HCT116 (cell line): Measurements from ENCODE around the gene P2RY14. TPM values are rescaled to one million over a fixed set of nuclear protein-coding genes. Genes with fewer than 3 reads are reported as not detected.

Experiments
- ATAC-seq: fragments of 200-7000 bp; cut with Tn5 transposase; 2 replicates; pipeline ENCODE4 v1.9.1; 2020; ENCODE audit warnings: mild to moderate bottlenecking, moderate library complexity
- BruUV-seq: library from RNA; stranded (reverse); fragments of 400-500 nt; replicated peaks from 2 replicates; lab custom pipeline; 2021; lab: Mats Ljungman, UMichigan
- CTCF ChIA-PET: fragments of 300-600 bp; sonication (Branson Sonifier 250); formaldehyde crosslinking; loops from one replicate; lab custom pipeline; 2021; ENCODE audit warnings: antibody characterized with exemption; lab: Charles Lee
- POLR2A ChIA-PET: fragments of 300-600, 350-600 bp; sonication (Branson Sonifier 250); formaldehyde crosslinking; loops from one replicate; lab custom pipeline; 2021; ENCODE audit warnings: antibody characterized with exemption; lab: Charles Lee
- RAD21 ChIA-PET, 2 experiments: fragments of 300-600 bp; sonication (Branson Sonifier 250); formaldehyde crosslinking; loops; one replicate each; lab custom pipeline; 2023; ENCODE audit warnings: low total read pairs in 2 of 2; ENCODE audit not compliant: uncharacterized antibody in 2 of 2, unreplicated experiment in 2 of 2, low non-redundant PET in 1 of 2; lab: Charles Lee
- DNase-seq: peaks from one replicate; pipeline ENCODE4 v3.0.0-alpha.2; 2010; ENCODE audit warnings: low read depth, low spot score
- H2AFZ ChIP-seq: fragments of 200-600 bp; shearing (Covaris generic), sonication (generic); 2 replicates; pipeline ENCODE4 v1.6.1; 2017; ENCODE audit warnings: low read depth, mixed run types, mixed read lengths, antibody characterized with exemption, low read length; ENCODE audit not compliant: poor library complexity, severe bottlenecking
- H3K27ac ChIP-seq: 2 replicates; pipeline ENCODE4 v1.5.1; 2012; ENCODE audit warnings: low read depth, low read length
- H3K27me3 ChIP-seq: fragments of 200-600 bp; sonication (generic); 2 replicates; pipeline ENCODE4 v1.6.1; 2016; ENCODE audit warnings: mixed run types, low read length, mixed read lengths; ENCODE audit not compliant: insufficient read depth
- H3K36me3 ChIP-seq, 2 experiments: fragments of 200-500 bp in 1 of 2; fragments of 200-600 bp in 1 of 2; sonication (Bioruptor generic) in 1 of 2; sonication (generic) in 1 of 2; 2 replicates each; pipeline versions ENCODE4 v1.5.1 to v1.6.1; 2014 to 2016; ENCODE audit warnings: low read length in 2 of 2, inconsistent platforms in 1 of 2, mixed read lengths in 1 of 2, mixed run types in 1 of 2; ENCODE audit not compliant: insufficient read depth in 2 of 2, control insufficient read depth in 1 of 2
- H3K4me1 ChIP-seq, 2 experiments: fragments of 200-600 bp in 1 of 2; sonication (generic) in 1 of 2; 2 replicates each; pipeline versions ENCODE4 v1.5.1 to v1.6.1; 2012 to 2017; ENCODE audit warnings: low read length in 2 of 2, inconsistent platforms in 1 of 2, mild to moderate bottlenecking in 1 of 2, mixed read lengths in 1 of 2, mixed run types in 1 of 2, moderate library complexity in 1 of 2; ENCODE audit not compliant: insufficient read depth in 2 of 2, control insufficient read depth in 1 of 2
- H3K4me2 ChIP-seq: fragments of 200-600 bp; sonication (generic); 2 replicates; pipeline ENCODE4 v1.6.1; 2017; ENCODE audit warnings: mixed run types, low read length, mixed read lengths
- H3K4me3 ChIP-seq, 2 experiments: fragments of 200-600 bp in 1 of 2; sonication (generic) in 1 of 2; replicated peaks in 1 of 2; 2 replicates each; pipeline ENCODE4 v1.5.1; 2011 to 2016; ENCODE audit warnings: low read length in 2 of 2, control low read depth in 1 of 2, low read depth in 1 of 2, mild to moderate bottlenecking in 1 of 2, mixed read lengths in 1 of 2, mixed run types in 1 of 2
- H3K79me2 ChIP-seq: fragments of 200-600 bp; sonication (generic); 2 replicates; pipeline ENCODE4 v1.6.1; 2017; ENCODE audit warnings: mild to moderate bottlenecking, mixed run types, low read length, moderate library complexity, mixed read lengths; ENCODE audit not compliant: insufficient read depth
- H3K9ac ChIP-seq: fragments of 200-600 bp; sonication (generic); 2 replicates; pipeline ENCODE4 v1.6.1; 2016; ENCODE audit warnings: low read length, mixed read lengths
- H3K9me2 ChIP-seq: fragments of 200-600 bp; sonication (generic), shearing (Covaris generic); 2 replicates; pipeline ENCODE4 v1.6.1; 2017; ENCODE audit warnings: mixed run types, mild to moderate bottlenecking, moderate library complexity; ENCODE audit not compliant: insufficient read depth
- H3K9me3 ChIP-seq, 2 experiments: fragments of 200-500 bp in 1 of 2; fragments of 200-600 bp in 1 of 2; sonication (Bioruptor generic) in 1 of 2; sonication (generic) in 1 of 2; 2 replicates each; pipeline ENCODE4 v1.6.1; 2014 to 2017; ENCODE audit warnings: low read length in 2 of 2, mixed read lengths in 2 of 2, inconsistent platforms in 1 of 2, low read depth in 1 of 2, mild to moderate bottlenecking in 1 of 2, mixed run types in 1 of 2, moderate library complexity in 1 of 2; ENCODE audit not compliant: control insufficient read depth in 1 of 2, insufficient read depth in 1 of 2
- H4K20me1 ChIP-seq: fragments of 200-600 bp; sonication (generic), shearing (Covaris generic); 2 replicates; pipeline ENCODE4 v1.6.1; 2017; ENCODE audit warnings: mixed run types, mild to moderate bottlenecking, moderate library complexity; ENCODE audit not compliant: insufficient read depth
- CEBPB ChIP-seq: IDR thresholded peaks from 2 replicates; pipeline ENCODE4 v1.6.1; 2012; ENCODE audit warnings: low read depth
- ELF1 ChIP-seq: IDR thresholded peaks from 2 replicates; pipeline ENCODE4 v1.6.1; 2012; ENCODE audit warnings: low read depth, borderline replicate concordance
- EZH2 ChIP-seq: fragments of 200-600 bp; sonication (generic); IDR thresholded peaks from 2 replicates; pipeline ENCODE4 v1.6.1; 2017; ENCODE audit warnings: antibody characterized with exemption, mixed run types
- JUND ChIP-seq: IDR thresholded peaks from 2 replicates; pipeline ENCODE4 v1.6.1; 2012
- POLR2A ChIP-seq: IDR thresholded peaks from 2 replicates; pipeline ENCODE4 v1.7.0; 2011; ENCODE audit warnings: borderline replicate concordance; ENCODE audit not compliant: insufficient read depth, insufficient read length; ENCODE audit errors: extremely low read depth
- RAD21 ChIP-seq: IDR thresholded peaks from 2 replicates; pipeline ENCODE4 v1.6.1; 2012; ENCODE audit warnings: low read depth, mild to moderate bottlenecking
- SIN3A ChIP-seq: IDR thresholded peaks from 2 replicates; pipeline ENCODE4 v1.6.1; 2012; ENCODE audit warnings: low read depth
- SP1 ChIP-seq: IDR thresholded peaks from 2 replicates; pipeline ENCODE4 v1.6.1; 2012; ENCODE audit warnings: low read depth
- SRF ChIP-seq: IDR thresholded peaks from 2 replicates; pipeline ENCODE4 v1.6.1; 2012; ENCODE audit warnings: low read depth
- YY1 ChIP-seq: IDR thresholded peaks from 2 replicates; pipeline ENCODE4 v1.6.1; 2011; ENCODE audit warnings: low read length, low read depth, moderate library complexity, mild to moderate bottlenecking; ENCODE audit not compliant: insufficient replicate concordance; ENCODE audit errors: extremely low read depth
- ZFX ChIP-seq: fragments of 450-650 bp; IDR thresholded peaks from 2 replicates; pipeline ENCODE4 v1.6.1; 2017
- intact Hi-C: fragments of 100-400 bp; cut with micrococcal nuclease; formaldehyde crosslinking; loops from 2 replicates; pipeline ENCODE4 v1.10.0; 2022
- total RNA-seq: library from RNA; stranded (reverse); gene quantifications from one replicate; pipeline ENCODE4 v1.2.1, GENCODE V29; 2021; ENCODE audit not compliant: unreplicated experiment
- TF ChIP-seq, protein P1 (sequence below): IDR thresholded peaks from 2 replicates; pipeline ENCODE4 v1.6.1; 2012; ENCODE audit warnings: low read depth
- TF ChIP-seq, protein P2 (sequence below): IDR thresholded peaks from 2 replicates; pipeline ENCODE4 v1.6.1; 2012

P2RY14 gene
- total RNA-seq, 1 experiment from 2014 or later = not detected

DNA sequence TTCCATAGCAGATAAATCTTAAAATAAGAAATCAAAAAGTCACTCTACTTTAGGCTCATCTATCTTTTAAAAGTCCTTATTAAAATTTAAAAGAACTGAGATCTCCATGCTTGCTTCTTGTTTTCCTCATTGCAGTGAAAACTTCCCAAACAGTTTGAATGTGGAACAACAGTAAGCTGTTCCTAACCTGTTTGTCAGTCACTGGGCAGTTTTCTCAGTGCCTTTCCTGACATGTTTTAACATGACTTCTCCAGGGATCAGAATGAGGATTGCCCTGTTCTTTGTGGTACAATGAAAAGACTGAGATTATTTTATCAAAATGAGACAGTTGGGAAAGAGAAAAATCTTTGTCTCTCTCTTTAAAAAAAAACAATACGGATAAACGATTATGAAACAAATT, 37.5 kb upstream of the P2RY14 start:
- no peak overlapping the region for H2AFZ ChIP-seq
- no TSS peak for BruUV-seq
- ChIA-PET CTCF (interaction anchor here (1.5 kb wide), 1 partner anchor 12 kb away, joined by 10 read pairs; no protein-coding TSS in a partner anchor), RAD21 (no interaction called here), POLR2A (interaction anchor here (1.4 kb wide), 1 partner anchor 10 kb away, joined by 9 read pairs; no protein-coding TSS in a partner anchor)
- no peaks in the 10 kb centered on the region for H4K20me1 ChIP-seq
- no peaks in the 10 kb centered on the region for H3K9me3 ChIP-seq
- peak overlapping the region; percentile 77 for H3K4me2 ChIP-seq
- H3K36me3 ChIP-seq = no peaks in the 10 kb centered on the region
- DNase-seq (no peak), ATAC-seq (no peak)
- H3K4me1 ChIP-seq = peaks cover 44 to 52% of the 10 kb centered on the region in 2 experiments
- H3K79me2 ChIP-seq = no peaks in the 10 kb centered on the region
- intact Hi-C loops = loop anchor here (1.0 kb wide), 1 partner anchor 11 kb away; no protein-coding TSS in a partner anchor
- TF ChIP-seq SRF (no peak), SIN3A (no peak), CEBPB (no peak), EZH2 (no peak), YY1 (no peak), SP1 (no peak), JUND (no peak), POLR2A (no peak), ZFX (no peak), RAD21 (no peak), ELF1 (no peak; the same call in 1 of the 2 replicates)
- TF ChIP-seq, protein P1, sequence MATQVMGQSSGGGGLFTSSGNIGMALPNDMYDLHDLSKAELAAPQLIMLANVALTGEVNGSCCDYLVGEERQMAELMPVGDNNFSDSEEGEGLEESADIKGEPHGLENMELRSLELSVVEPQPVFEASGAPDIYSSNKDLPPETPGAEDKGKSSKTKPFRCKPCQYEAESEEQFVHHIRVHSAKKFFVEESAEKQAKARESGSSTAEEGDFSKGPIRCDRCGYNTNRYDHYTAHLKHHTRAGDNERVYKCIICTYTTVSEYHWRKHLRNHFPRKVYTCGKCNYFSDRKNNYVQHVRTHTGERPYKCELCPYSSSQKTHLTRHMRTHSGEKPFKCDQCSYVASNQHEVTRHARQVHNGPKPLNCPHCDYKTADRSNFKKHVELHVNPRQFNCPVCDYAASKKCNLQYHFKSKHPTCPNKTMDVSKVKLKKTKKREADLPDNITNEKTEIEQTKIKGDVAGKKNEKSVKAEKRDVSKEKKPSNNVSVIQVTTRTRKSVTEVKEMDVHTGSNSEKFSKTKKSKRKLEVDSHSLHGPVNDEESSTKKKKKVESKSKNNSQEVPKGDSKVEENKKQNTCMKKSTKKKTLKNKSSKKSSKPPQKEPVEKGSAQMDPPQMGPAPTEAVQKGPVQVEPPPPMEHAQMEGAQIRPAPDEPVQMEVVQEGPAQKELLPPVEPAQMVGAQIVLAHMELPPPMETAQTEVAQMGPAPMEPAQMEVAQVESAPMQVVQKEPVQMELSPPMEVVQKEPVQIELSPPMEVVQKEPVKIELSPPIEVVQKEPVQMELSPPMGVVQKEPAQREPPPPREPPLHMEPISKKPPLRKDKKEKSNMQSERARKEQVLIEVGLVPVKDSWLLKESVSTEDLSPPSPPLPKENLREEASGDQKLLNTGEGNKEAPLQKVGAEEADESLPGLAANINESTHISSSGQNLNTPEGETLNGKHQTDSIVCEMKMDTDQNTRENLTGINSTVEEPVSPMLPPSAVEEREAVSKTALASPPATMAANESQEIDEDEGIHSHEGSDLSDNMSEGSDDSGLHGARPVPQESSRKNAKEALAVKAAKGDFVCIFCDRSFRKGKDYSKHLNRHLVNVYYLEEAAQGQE = no peak
- TF ChIP-seq, protein P2, sequence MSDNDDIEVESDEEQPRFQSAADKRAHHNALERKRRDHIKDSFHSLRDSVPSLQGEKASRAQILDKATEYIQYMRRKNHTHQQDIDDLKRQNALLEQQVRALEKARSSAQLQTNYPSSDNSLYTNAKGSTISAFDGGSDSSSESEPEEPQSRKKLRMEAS = no peak
- peak overlapping the region; percentile 66; the same call in 1 of the 2 replicates for H3K27ac ChIP-seq
- H3K9me2 ChIP-seq = no peaks in the 10 kb centered on the region
- peak overlapping the region in 1 of 2 experiments; percentile 53; a peak in 1 of 4 replicates for H3K4me3 ChIP-seq
- no peaks in the 10 kb centered on the region for H3K27me3 ChIP-seq
- peak overlapping the region; percentile 53 for H3K9ac ChIP-seq
